Right lobe of liver (tissue), 6 donors: Measurements from ENCODE around the gene MNX1. TPM values are rescaled to one million over a fixed set of nuclear protein-coding genes. Genes with fewer than 3 reads are reported as not detected.

Source experiments
- ATAC-seq, 4 donors: fragments of 200-7000 bp; cut with Tn5 transposase; one replicate each; pipeline ENCODE4 v1.9.1; 2020; ENCODE audit warnings: mild to moderate bottlenecking in 4 of 4, moderate library complexity in 4 of 4
- DNase-seq, 3 donors: peaks; one replicate each; pipeline ENCODE4 v3.0.0-alpha.2; 2020
- H3K27ac ChIP-seq, 3 donors: fragments of 200-600 bp; one replicate each; pipeline ENCODE4 v1.8.0; 2022
- H3K27me3 ChIP-seq, 2 donors: fragments of 200-600 bp; one replicate each; pipeline ENCODE4 v1.8.0; 2022
- H3K36me3 ChIP-seq, 4 donors: fragments of 200-600 bp; sonication (generic) in 1 of 4; one replicate each; pipeline versions ENCODE4 v1.5.1 to v1.8.0; 2017 to 2022; ENCODE audit warnings: control low read depth in 1 of 4
- H3K4me1 ChIP-seq, 4 donors: fragments of 200-600 bp; sonication (generic) in 1 of 4; one replicate each; pipeline versions ENCODE4 v1.5.1 to v1.8.0; 2017 to 2022; ENCODE audit warnings: control low read depth in 1 of 4
- H3K4me3 ChIP-seq, 3 donors: fragments of 200-600 bp; one replicate each; pipeline ENCODE4 v1.8.0; 2022
- H3K9me3 ChIP-seq, 4 donors: fragments of 200-600 bp; sonication (generic) in 1 of 4; one replicate each; pipeline versions ENCODE4 v1.5.1 to v1.8.0; 2017 to 2022; ENCODE audit warnings: control low read depth in 1 of 4
- CTCF ChIP-seq, 4 donors: fragments of 200-600 bp in 3 of 4; fragments of 450-650 bp in 1 of 4; IDR thresholded peaks; one replicate each; pipeline versions ENCODE4 v1.5.1 to v1.8.0; 2016 to 2022; ENCODE audit warnings: antibody characterized with exemption in 4 of 4, mild to moderate bottlenecking in 2 of 4
- POLR2A ChIP-seq: fragments of 450-650 bp; IDR thresholded peaks from one replicate; pipeline ENCODE4 v1.6.1; 2017; ENCODE audit warnings: antibody characterized with exemption, mild to moderate bottlenecking
- WGBS: methylation state at CpG from one replicate; pipeline ENCODE4 v1.1.6; 2018; ENCODE audit warnings: low coverage, low lambda C conversion rate; ENCODE audit not compliant: insufficient coverage; ENCODE audit errors: missing lambda C conversion rate; 5-methylcytosine and 5-hydroxymethylcytosine counted together
- intact Hi-C, 2 donors: fragments of 100-400 bp; cut with DNase I; formaldehyde crosslinking; loops; one replicate each; pipeline versions ENCODE4 v1.11.2 to v1.14.1; 2022
- total RNA-seq, 6 experiments: library from RNA; depleted of rRNA in 2 of 6; stranded (reverse); fragments of >200 nt in 2 of 6; fragmentation: NEBNext Ultra II Directional in 3 of 6; extraction: Animal tissue kit (Norgen Biotek cat#: 25700) in 3 of 6; gene quantifications; one replicate each; pipeline versions ENCODE4 v1.1.0 to v1.2.4, GENCODE V29; 2016 to 2023
- donor health status: DM: no; HTN: yes; CAD: no.
- donor health status: DM: no; HTN: no; CAD: no.
- donor health status: DM: no; HTN: no; CAD: no.
- donor health status: DM: no; HTN: yes; CAD: no.
- donor health status: DM: no; HTN: yes; CAD: no.

Gene MNX1
- total RNA-seq, 6 experiments from 2014 or later: not detected

- ATAC-seq: no peak
- no peak overlapping the region for H3K4me3 ChIP-seq
These were observed 26.1 kb downstream of the MNX1 start for GRCh38 chr7:156984174-156984891.

GRCh38 chr7:156979711-156980110 is 30.8 kb downstream of the MNX1 start:
- Histone ChIP-seq H3K36me3 (no peaks in the 10 kb centered on the region), H3K9me3 (no peaks in the 10 kb centered on the region), H3K27ac (no peak overlapping the region), H3K27me3 (no peaks in the 10 kb centered on the region), H3K4me3 (no peak overlapping the region), H3K4me1 (no peaks in the 10 kb centered on the region)
- WGBS: 91% methylated on average over 4 of the region's 4 CpGs
- intact Hi-C loops: loop anchor here in 1 of 2 donors (10.0 kb wide), 1 partner anchor 295 kb away; no protein-coding TSS in a partner anchor
- no peak for DNase-seq
- TF ChIP-seq POLR2A: no peak
- TF ChIP-seq CTCF (IDR thresholded peaks at IDR 0.05): no peak
- ATAC-seq: no peak

More at GRCh38 chr7:156984174-156984891, 26.1 kb downstream of the MNX1 start:
- no peak for DNase-seq
- Histone ChIP-seq H3K36me3 (no peaks in the 10 kb centered on the region), H3K27me3 (no peaks in the 10 kb centered on the region), H3K27ac (no peak overlapping the region), H3K9me3 (no peaks in the 10 kb centered on the region), H3K4me1 (no peaks in the 10 kb centered on the region)
- TF ChIP-seq POLR2A (no peak), CTCF (IDR thresholded peaks at IDR 0.05) (no peak)
- intact Hi-C loops: no loop called here
- 76% methylated on average over 9 of the region's 14 CpGs for WGBS

GRCh38 chr7:156979007-156979606 is 31.4 kb downstream of the MNX1 start:
- Histone ChIP-seq H3K36me3 (no peaks in the 10 kb centered on the region), H3K9me3 (no peaks in the 10 kb centered on the region), H3K27ac (no peak overlapping the region), H3K4me3 (no peak overlapping the region), H3K4me1 (no peaks in the 10 kb centered on the region), H3K27me3 (no peaks in the 10 kb centered on the region)
- WGBS: 60% methylated on average over 1 of the region's 1 CpG
- no peak for ATAC-seq
- TF ChIP-seq POLR2A (no peak), CTCF (IDR thresholded peaks at IDR 0.05) (no peak)
- intact Hi-C loops: loop anchor here in 1 of 2 donors (10.0 kb wide), 1 partner anchor 296 kb away; no protein-coding TSS in a partner anchor
- DNase-seq: no peak

- 85% methylated on average over 5 of the region's 5 CpGs for WGBS
- H3K4me1 ChIP-seq: no peaks in the 10 kb centered on the region
- no peaks in the 10 kb centered on the region for H3K27me3 ChIP-seq
- intact Hi-C loops: loop anchor here in 1 of 2 donors (10.0 kb wide), 1 partner anchor 299 kb away; no protein-coding TSS in a partner anchor
- H3K36me3 ChIP-seq: peaks cover 0 to 7% (median 2%) of the 10 kb centered on the region in 4 donors
- no peak overlapping the region for H3K27ac ChIP-seq
- ATAC-seq (no peak), DNase-seq (no peak)
- TF ChIP-seq CTCF (IDR thresholded peaks at IDR 0.05) (no peak), POLR2A (no peak)
- H3K4me3 ChIP-seq: no peak overlapping the region
- H3K9me3 ChIP-seq: no peaks in the 10 kb centered on the region
These were observed 34.8 kb downstream of the MNX1 start for GRCh38 chr7:156975620-156976019.
